GM23338 (cell line): ENCODE data around the gene SHB.

Experiments used
- CREB1 ChIP-seq: fragments of 250-450 bp; sonication (Bioruptor Pico); IDR thresholded peaks from 2 replicates; pipeline ENCODE4 v1.5.0; 2020; ENCODE audit warnings: low read depth, mild to moderate bottlenecking, moderate library complexity
- CTCF ChIP-seq, 2 experiments: fragments of 200-600 bp in 1 of 2; sonication (generic) in 1 of 2; conservative IDR thresholded peaks; 2 replicates each; pipeline versions ENCODE4 v1.5.1 to v1.6.1; 2016 to 2017; ENCODE audit warnings: antibody characterized with exemption in 2 of 2, low read depth in 2 of 2, mild to moderate bottlenecking in 2 of 2, moderate library complexity in 1 of 2
- EZH2 ChIP-seq: fragments of 200-600 bp; sonication (generic); IDR thresholded peaks from one replicate; pipeline ENCODE4 v1.8.0; 2017; ENCODE audit warnings: antibody characterized with exemption, mild to moderate bottlenecking, low read depth; ENCODE audit not compliant: unreplicated experiment
- POLR2AphosphoS5 ChIP-seq: IDR thresholded peaks from 2 replicates; pipeline ENCODE4 v1.6.1; 2016; ENCODE audit warnings: antibody characterized with exemption, low read depth
- ZNF114 ChIP-seq: fragments of 250-450 bp; sonication (Bioruptor Pico); IDR thresholded peaks from 2 replicates; pipeline ENCODE4 v1.5.0; 2020; ENCODE audit warnings: mild to moderate bottlenecking, moderate library complexity

- TF ChIP-seq CTCF (conservative IDR thresholded peaks at IDR 0.05; ENCODE audit: low read depth in 2 of 2) (no peak), POLR2AphosphoS5 (no peak), CREB1 (CRISPR knock-in tag) (no peak), EZH2 (no peak), ZNF114 (CRISPR knock-in tag) (no peak; the same call in 1 of the 2 replicates)
Observed at GRCh38 chr9:38016375-38017135, 52.5 kb downstream of the SHB start.
